Ammon's horn (tissue), 1 donor: ENCODE results near the gene KANK2.
"Not testable (repeated sequence)": the region's sequence is repeated elsewhere in the genome, so short reads cannot be mapped to it uniquely, and the experiment has no call there.

Source experiments
- DNase-seq: peaks from one replicate; pipeline ENCODE4 v3.0.0-alpha.2; 2016; ENCODE audit warnings: low spot score

The KANK2 gene

DNA sequence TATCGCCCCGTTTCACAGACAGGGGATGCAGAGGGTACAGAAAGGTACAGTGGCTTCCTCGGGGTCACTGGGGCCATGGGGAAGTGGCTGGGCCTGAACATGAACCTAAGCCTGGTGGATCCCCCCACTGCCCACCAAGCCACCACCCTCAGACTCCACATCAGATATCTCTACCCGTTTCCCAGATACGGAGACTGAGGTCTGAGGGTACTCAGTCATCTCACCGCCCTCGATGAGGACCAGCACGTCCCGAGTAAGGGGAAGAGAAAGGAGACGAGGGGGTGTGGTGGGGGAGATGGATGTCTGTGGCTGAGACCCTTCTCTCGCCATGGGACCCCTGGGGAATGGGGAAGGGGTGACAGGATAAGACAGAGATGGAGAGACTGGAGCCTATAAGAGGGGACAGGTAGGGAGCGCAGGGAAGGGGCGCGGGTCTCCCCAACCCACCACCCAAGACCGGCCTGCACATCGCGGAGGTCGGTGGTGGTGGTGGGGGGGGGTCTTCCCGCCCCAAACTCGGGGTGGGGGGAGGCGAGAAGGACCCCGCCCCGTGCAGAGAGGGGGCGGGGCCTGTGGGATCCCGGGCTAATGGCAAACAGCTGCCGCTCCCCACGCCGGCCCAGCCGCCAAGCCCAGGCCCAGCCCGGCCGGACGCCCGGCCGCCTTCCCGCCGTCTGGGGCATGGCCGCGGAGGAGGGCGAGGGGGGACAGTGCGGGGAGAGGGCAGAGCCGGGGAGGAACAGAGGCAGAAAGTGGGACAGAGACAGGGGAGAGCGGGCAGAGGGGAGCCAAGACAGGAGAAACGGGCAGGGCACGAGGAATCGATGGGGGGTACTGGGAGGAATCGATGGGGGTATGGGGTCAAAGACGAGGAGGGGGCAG, 698 bp downstream of the KANK2 start:
- DNase-seq = no peak

DNA sequence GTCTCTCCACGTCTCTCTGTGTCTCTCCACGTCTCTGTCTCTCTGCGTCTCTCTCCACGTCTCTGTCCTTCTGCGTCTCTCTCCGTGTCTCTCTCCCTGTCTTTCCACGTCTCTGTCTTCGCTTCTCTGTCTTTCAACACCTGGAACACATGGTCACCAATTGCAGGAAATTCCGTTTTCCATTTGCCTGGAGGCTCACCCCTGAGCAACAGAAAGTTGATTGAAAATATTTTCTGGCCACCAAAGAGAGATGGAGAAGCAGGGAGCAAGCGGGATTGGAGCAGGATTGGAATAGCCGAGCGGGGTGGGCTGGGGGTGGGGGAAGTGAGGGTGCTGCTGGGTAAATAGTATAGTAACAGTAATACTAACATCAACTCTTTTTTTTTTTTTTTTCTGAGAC, 1.7 kb downstream of the KANK2 start:
- no peak for DNase-seq

DNA sequence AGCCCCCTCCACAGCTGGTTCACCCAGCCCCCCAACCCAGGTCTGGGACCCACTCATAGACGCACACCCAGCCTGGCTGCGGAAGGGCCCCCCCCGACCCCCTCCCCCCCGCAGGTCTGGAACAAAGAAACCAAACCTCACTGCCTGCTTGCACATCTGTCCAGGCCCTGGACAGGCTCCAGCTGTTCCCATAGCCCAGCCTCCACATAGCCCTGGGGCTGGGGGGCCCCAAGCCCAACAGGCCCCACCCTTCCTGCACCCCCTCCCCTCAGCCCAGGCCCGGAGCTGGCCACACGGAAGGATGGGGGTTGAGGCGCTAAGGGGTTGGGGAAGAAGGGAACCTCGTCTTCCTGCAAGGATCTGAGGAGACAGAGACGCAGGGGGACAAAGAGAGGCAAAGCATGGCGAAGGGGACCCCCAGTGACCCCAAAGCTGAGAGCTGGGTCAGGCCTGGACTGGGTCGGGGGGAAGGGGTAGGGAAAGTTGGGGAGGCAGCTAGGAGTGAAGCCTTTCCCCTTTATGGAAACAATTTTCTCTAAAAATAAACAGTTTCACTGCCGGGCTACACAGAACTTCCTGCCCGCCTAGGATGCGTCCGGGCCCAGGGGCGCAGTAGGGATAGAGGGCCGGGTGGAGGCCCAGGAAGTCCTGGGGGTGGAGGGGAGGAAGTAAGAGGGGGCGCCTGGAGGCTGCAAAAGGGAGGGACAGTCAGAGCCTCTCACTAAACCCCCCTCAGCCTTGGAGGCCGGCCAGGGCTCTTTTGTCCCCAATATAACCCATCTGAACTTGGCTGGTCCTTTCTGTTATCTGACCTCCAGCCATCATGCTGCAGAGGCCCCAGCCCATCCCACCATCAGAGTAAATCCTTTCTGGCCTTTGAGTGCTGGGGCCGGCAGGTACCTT, 2.4 kb downstream of the KANK2 start:
- DNase-seq = no peak

DNA sequence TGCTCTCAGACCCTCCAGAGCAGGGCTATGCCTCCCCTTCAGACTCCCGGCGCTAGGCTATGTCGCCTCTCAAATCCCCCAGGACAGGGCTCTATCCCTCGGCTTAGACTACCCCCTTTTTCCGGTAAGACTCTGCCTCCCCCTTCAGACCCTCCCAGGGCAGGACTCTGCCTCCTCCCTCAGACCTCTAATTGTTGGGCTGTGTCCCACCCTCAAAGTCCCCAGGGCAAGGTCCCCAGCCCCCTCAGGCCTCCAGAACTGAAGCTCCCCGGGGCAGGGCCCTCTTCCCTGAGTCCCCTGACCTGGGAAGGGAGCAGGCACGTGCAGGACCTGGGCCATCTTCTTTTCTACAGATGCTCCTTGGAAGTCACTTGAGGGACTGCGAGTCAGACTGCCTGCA, 3.2 kb downstream of the KANK2 start:
- no peak for DNase-seq

DNA sequence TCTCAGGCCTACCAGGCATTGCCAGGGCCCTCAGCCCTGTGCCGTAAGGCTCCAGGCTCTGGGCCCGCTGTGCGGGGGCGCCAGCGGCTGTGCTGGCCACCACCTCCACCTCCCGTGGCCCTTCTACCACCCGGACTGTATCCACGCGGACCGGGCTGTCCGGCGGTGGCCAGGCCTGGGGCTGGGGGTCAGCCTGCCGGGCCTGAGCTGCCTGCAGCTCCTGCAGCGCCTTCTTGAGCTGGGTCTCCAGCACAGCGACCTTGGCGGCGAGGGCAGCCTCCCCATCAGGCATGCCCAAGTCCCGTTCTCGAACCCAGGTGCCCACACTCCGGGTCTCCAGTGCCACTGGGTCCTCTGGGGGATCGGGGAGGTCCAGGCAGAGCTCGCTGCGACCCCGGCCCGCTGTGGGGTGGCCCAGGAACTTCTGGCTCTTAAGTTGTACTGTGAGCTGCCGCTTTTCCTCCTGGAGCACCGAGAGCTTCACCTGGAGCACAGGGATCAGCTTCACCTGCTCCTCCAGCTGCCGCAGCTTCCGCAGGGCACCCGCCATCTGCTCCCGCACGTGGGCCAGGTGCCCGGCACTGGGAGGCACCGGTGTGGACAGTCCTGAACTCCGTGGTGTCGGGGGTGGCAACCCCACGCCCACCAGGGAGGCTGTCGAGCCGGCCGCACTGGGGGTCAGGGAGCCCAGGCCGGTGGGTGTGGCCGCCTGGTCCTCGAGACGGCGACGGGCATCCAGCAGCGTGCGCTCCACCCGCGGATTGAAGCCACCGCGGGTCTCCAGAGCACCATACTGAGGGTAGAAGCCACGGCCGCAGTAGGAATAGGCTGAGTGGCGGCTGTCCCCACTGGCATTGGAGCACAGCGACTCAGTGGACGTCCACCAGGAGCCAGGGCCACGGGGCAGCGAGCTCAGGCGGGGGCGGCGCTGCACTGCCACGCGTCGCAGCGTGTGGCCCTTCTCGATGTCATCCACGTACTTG, 4.1 kb downstream of the KANK2 start:
- DNase-seq = no peak

DNA sequence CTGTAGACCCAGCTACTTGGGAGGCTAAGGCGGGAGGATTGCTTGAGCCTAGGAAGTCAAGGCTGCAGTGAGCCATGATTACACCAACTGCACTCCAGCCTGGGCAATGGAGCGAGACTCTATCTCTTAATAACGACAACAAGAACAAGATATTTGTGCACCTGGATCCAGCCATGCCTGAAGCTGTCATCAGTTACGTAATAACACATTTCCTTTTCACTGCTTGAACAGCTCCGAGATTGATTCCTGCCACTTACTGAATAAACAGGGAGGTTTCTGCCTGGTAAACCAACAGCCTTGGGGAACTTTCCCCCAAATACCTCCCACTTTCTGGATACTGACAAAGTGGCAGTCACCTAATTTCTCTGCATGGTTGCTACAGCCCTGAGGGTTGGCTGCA, 5.4 kb downstream of the KANK2 start:
- DNase-seq = no peak

DNA sequence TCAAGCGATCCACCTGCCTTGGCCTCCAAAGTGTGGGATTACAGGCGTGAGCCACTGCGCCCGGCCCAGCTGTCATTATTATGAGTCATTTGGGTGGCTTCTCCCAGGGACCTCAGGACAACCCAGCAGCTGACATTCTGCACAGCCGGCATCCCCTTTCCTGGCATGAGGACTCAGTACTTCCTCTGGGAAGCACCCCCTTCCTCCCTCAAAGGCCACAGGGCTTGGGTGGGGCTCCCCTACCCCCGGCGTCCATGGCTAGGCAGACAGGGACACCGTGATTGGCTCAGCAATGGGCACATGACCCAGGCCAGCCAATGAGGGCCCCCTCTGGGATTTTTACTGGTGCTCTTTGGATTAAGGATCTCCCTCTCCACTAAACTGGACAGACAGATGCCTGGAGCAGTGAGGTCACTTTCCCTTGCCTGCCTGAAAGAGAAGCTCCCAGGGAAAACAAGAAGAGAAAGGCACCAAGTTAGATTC, 6.0 kb downstream of the KANK2 start:
- DNase-seq = no peak

DNA sequence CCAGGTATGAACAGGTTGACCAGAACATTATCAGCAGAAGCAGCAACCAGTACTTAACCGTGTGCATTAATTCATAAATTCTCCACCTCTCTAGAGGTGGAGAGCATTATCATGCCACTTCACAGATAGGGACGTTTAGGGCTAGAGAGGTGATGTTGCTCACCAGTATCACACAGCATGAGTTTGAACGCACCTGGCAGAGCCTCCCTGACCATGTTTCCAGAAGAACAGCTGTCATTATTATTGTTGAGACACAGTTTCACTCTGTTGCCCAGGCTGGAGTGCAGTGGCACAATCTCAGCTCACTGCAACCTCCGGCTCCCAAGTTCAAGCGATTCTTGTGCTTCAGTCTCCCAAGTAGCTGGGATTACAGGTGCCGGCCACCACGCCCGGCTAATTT, 6.8 kb downstream of the KANK2 start:
- no peak for DNase-seq

DNA sequence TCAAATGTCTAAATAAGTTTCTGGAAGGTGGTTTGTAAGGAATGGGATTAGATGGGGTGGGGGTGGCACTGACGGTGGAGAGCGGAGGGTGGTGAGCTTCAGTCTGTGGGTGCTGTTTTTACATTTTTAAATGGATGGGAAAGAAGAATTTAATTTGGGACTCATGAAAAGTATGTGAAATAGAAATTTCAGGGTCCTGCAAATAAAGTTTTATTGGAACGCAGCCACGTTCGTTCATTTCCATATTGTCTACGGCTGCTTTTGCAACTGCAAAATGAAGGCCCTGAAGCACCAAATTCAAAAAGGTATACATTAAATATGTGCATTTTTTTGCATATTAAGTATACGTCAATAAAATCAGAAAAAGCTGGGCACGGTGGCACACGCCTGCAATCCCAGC, 9.9 kb downstream of the KANK2 start:
- no peak for DNase-seq

DNA sequence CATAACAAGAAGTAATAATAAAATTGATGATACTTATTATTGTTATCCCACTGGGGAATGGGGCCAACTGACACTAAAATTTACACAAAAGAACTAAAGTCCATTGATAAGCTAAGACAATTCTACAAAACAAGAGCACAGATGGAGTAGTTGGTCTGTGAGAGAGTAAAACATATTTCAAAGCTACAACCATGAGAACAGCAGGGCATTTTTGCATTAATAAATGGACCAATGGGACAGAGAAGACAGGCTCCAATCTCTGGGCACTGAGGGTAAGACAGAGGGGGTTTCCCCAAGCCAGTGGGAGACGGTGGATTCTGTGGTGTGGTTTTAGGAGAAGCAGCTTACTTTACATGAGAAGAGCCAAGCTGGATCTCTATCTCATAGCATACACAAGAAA, 14.4 kb downstream of the KANK2 start:
- no peak for DNase-seq

DNA sequence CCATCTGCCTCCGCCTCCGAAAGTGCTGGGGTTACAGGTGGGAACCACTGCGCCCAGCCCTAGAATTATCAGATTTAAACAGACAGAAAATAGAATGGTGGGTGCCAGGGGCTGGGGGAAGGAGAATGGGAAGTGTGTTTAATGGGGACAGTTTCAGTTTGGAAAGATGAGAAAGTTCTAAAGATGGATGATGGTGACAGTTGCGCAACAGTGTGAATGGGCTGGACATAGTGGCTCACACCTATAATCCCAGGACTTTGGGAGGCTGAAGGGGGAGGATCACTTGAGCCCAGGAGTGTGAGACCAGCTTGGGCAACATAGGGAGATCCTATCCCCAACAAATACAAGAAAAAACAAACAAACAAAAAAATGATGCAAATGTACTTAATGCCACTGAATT, 15.9 kb downstream of the KANK2 start:
- no peak for DNase-seq

DNA sequence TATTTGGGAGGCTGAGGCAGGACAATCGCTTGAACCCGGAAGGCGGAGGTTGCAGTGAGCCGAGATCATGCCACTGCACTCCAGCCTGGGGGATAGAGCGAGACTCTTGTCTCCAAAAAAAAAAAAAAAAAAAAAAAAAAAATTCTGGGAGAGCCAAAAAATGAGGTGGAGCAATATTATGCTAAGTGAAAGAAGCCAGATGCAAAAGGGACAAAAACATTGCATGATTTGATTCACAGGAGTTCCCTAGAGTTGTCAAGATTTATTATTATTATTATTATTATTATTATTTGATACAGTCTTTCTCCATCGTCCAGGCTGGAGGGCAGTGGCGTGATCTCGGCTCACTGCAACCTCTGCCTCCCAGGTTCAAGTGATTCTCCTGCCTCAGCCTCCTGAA, 16.4 kb downstream of the KANK2 start:
- DNase-seq = not testable (repeated sequence)

DNA sequence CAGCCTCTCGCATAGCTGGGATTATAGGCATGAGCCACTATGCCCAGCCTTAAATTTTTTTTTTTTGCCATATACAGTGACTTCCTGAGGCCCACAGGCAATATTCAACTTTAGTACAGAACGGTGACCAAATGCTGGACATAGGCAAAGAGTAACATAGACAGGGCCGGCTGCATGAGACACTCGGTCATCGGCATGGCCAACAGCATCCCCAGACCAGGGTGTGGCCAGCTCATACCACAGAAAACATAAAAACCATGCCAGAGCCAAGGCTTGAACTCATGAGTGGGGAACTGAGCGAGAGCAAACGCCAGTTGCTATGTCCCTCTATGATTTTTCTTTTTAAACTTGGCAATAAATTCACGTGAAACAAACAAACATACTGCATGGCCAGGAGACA, 17.0 kb downstream of the KANK2 start:
- DNase-seq = no peak

DNA sequence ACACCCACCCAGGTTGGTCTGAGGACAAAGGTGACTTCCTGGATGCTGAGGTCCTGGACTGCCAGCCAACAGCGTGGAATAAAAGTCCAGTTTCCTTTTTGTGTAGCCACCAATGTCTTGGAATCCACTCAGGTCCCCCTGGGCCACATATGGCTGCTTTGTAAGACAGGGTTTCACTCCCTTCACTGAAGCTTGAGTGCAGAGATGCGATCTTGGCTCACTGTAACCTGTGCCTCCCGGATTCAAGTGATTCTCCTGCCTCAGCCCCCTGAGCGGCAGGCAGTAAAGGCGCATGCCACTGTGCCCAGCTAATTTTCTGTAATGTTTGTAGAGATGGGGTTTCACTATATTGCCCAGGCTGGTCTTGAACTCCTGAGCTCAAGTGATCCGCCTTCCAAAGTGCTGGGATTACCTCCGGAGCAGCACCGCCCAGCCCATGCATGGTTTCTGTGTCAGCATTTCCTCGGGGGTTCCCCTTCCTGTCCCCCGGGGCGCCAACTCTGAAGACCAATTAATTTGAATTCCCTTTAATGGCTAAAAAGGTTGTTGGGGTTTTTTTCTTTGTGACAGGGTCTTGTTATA, 17.5 kb downstream of the KANK2 start:
- DNase-seq = no peak

DNA sequence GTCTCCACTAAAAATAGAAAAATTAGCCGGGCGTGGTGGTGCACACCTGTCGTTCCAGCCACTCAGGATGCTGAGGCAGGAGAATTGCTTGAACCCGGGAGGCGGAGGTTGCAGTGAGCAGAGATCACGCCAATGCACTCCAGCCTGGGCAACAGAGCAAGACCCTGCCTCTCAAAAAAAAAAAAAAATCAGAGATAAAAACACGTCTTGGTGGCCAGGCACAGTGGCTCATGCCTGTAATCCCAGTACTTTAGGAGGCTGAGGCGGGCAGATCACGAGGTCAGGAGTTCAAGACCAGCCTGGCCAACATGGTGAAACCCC, 18.2 kb downstream of the KANK2 start:
- not testable (repeated sequence) for DNase-seq

DNA sequence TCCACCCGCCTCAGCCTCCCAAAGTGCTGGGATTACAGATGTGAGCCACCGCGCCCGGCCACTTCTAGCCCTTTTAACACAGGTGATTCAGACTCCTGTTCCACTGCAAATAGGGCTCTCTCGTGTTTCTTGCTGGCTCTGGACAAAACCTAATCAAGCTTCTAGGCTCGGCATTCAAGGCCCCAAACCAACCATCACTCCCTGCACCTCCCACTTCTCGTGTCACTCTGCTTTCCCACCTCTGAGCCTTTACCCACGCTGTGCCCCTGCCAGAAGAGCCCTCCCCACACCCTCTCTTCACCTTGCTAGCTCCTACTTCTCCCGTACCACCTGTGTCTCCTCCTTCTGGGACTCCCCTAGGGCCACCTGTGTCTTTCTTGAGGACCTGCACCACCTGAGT, 19.8 kb downstream of the KANK2 start:
- DNase-seq = no peak

DNA sequence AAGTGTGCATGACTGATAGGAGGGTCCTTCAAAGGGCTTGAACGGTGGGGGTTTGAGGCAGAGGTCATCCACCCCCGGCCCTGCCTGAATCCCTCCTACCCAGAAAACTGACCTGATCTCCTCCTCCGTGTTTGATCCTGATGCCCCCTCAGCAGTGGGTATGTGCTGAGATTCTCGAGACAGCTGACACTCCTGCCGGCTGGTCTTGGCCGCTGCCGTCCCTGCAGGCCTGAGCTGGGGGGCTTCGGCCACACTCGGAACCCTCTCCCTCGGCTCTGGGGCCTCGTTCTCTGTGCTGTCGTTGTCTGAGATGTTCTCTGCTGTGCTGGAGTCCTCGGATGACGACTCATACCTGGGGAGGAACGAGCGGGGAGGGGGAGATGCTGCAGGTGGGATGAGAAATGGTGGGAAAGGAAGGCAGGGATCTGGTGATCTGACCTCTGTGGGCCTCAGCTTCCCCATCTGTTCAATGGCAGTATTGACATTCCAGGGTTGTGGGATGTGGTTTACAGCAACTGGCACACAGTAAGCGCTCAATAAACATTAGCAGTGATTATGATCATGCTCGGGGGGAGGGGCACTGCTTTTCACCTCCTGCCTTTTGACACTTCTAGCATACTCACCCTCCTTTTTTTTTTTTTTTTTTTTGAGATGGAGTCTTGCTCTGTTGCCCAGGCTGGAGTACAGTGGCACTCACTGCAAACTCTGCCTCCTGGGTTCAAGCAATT, 20.7 kb downstream of the KANK2 start:
- no peak for DNase-seq

DNA sequence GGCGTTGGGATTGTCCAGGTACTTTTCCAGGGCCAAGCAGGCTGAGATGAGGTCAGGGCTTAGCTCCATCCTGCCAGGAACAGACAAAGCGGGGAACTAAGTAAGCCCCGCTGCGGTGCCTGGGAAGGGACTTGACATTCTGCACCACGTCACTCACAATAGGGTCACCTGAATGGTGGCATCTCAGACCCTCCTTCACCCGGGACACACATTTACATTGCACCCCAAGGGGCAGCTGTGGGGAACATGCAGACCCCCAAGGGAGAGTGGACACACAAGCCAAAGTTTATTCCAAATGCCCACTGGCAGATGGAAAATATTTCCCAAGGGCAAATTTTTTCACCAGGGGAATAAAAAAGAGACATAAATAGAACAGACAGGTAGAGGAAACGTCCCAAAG, 21.4 kb downstream of the KANK2 start:
- no peak for DNase-seq

DNA sequence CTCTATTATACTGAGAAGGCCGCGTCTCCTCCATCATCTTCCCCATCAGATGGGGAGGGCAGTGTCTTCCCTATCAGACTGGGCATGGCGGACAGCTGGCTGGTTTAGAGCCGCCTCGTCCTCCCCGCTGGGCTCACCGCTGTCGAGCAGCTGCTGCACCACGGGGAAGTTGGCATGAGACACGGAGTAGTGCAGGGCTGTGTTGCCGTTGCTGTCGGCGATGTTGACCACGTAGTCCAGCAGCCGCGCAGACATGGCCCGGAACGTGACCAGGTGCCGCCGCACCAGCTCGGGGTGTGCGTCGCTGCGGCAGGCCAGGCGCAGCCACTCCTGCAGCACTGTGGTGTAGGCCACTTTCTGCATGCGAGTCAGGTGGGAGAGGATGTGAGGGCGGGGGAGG, 23.0 kb downstream of the KANK2 start:
- DNase-seq = no peak

DNA sequence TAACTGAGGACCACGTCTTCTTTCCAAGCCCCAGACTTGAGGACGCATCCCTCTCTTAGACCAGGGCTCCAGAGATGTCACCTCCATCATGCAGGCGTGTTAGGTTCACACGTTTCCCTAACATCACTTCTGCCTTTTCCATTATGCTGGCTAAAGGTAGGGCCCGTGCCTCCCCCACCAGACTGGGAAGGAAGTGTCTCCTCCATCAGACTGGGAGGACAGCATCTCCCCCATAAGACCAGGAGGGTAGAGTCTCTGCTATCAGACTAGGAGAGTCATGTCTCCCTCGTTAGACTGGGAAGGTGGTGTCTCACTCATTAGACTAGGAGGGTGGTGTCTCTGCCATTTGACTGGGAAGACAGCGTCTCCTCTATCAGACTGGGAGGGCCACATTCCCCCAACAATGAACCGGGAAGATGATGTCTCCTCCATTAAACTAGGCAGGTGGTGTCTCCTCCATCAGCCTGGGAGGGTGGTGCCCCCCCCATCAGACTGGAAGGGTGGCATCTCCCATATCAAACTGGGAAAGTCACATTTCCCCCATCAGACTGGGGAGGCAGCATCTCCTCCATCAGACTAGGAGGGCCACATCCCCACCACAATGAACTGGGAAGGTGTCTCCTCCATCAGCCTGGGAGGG, 23.7 kb downstream of the KANK2 start:
- DNase-seq = no peak
